HPDE6-E6E7 (cell line): Measurements from ENCODE around the gene ARID4B.
"Not testable (repeated sequence)": the region's sequence is repeated elsewhere in the genome, so short reads cannot be mapped to it uniquely, and the experiment has no call there.

Source experiments
- DNase-seq: peaks from one replicate; pipeline ENCODE4 v3.0.0; 2011; ENCODE audit warnings: missing footprints; ENCODE audit errors: extremely low spot score

The ARID4B gene

DNA sequence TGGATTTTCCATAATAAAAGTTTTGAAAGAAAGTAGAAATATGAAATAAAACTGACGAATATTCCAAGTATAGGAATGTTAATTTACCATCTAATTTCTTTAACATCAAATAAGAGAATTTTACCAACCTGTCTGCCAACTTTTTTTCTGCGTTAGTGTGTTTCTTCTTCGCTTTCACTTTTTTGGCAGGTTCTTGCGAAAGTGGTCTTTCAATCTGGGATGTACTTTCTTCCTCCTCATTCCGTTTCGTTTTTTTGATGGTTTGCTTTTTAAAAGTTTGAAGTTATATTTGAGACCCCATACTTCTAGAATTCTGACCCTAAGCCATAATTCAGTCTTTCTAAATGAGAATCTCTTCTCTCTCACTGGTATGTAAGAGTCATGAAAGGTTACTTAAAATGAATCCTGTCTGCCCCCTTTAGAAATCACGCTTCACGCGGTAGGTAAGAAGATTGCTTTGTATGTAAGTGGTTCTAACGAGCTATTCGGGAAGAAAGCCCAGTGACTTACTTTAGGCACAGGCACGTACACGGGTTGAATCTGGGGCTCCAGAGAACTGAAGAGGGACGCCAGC, 167.5 kb downstream of the ARID4B start:
- DNase-seq = no peak

DNA sequence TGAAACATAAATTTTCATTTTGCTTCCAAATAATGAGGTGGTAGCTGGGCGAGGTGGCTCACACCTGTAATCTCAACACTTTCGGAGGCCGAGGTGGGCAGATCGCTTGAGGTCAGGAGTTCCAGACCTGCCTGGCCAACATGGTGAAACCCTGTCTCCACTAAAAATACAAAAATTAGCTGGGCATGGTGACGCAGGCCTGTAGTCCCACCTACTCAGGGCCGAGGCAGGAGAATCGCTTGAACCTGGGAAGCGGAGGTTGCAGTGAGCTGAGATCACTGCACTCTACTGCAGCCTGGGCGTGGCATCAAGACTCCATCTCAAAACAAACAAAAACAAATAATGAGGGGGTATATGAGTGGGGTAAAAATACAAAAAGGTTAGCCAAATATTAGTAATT, 168.0 kb downstream of the ARID4B start:
- DNase-seq = not testable (repeated sequence)

DNA sequence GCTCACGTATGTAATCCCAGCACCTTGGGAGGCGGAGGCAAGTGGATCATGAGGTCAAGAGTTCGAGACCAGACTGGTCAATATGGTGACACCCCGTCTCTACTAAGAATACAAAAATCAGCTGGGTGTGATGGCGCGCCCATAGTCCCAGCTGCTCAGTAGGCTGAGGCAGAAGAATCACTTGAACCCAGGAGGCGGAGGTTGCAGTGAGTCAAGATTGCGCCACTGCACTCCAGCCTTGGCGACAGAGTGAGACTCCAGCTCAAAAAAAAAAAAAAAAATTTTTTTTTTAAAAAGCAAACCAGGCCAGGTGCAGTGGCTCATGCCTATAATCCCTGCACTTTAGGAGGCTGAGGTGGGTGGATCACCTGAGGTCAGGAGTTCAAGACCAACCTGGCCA, 168.7 kb downstream of the ARID4B start:
- DNase-seq = not testable (repeated sequence)

DNA sequence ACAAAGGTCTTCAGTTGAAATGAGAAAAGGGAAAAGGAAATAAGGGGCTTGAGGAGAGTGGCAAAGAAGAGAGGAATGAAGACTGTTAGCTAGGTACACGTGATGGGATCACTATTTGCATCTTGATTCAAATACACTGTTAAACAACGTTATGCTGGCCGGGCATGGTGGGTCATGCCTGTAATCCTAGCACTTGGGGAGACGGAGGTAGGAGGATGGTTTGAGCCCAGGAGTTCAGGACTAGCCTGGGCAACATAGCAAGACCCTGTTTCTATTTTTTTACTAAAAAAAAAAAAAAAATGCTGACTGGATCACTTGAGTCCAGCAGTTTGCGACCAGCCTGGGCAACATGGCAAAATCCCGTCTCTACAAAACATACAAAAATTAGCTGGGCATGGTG, 169.3 kb downstream of the ARID4B start:
- no peak for DNase-seq

DNA sequence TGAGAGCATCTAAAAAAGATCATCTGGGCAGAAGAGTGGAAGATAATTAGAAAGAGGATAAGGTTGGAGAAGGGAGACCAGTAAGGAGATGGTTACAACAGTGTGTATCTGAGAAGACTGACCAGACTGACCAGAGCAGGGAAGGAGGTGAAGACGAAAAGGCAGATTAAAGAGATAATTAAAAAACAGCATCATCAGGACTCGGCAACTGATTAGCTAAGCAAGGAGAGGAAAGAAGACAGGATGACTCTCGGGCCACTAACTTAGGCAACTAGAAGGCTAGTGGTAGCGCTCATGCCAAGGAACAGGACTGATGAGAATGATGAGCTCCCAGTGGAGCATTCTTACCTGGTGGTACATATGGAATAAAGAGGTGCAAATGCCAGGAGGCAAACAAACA, 170.8 kb downstream of the ARID4B start:
- DNase-seq = no peak

DNA sequence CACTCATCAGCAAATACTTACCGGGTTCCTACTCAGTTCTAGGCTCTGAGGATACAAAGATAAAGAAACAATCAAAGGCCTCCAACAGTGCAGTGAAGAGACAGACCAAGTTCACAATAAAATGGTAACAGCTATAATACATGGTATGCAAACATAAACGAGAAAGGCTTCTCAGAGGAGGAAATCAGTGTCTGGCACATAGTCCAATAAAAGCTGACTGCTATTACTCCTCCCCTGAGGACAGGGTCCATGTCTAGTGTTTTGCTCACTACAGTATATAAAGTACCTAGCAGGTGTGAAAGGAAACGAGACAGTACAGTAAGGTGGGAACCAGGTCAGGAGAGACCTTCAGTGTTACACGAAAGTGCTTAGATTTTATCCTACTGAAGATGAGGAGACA, 171.2 kb downstream of the ARID4B start:
- no peak for DNase-seq

DNA sequence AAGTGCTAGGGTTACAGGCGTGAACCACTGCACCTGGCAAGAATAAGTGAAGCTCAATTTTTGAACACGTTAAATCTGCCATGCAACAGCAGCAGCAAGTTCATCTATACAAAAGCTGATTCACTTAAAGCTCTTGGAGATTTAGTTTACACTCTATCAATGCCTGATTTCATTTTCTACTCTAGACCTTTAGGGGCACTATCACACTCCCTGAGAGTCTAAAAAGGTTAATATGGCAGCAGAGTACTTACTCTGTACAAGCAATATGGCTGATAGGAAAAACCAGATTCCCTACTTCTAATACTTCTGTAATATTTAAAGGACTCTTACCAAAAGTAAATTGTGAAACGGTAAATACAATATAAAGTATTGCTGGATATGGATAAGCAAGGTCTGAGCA, 171.7 kb downstream of the ARID4B start:
- no peak for DNase-seq

DNA sequence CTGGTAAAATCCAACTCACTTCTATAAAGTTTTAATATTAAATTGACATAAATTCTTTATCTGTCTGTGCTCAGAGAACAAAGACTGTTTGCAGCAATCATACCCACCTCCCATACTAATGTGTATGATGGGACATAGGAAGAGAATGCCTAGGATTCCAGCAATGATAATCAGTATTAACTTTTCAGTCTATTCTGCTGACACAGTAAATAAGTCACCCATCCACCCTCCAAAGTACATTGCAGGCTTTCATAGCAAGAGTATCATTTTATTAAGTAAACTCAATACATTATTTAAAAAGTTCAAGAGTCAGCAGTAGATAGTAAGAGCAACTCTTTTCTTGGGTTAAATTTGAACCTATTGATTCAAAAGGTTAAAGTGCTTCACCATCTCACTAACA, 175.7 kb downstream of the ARID4B start:
- no peak for DNase-seq

DNA sequence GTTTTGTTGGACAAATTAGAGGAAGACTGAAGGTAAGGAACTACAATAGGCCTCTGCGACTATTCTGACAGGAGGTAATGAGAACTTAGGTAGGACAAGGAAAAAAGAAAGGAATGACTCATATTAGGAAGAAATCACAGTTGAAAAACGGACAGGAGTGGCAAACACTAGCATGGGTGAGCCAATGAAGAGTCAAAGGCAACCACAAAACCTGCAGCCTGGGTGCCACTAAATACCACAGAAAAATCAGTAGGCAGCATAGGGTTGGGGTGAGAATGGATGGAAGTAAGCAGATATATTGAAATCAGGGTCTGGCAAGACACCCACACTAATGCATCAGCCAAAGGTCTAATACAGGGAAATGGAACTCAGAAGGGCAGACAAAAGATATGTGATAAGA, 176.9 kb downstream of the ARID4B start:
- DNase-seq = no peak

DNA sequence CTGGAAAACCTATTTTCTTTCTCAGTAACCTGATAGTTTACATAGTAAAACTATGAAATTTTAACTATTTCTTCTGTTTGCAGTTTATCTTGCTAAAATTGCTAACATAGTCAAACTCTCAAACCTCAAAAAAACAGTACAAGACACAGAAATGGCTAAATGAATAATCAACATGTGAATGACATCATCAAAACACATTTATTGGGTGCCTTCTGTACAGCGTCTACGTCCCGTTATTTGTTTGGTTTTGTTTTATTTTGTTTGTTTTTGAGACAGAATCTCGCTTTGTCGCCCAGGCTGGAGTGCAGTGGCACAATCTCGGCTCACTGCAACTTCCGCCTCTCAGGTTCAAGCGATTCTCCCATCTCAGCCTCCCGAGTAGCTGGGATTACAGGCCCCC, 178.2 kb downstream of the ARID4B start:
- DNase-seq = no peak

DNA sequence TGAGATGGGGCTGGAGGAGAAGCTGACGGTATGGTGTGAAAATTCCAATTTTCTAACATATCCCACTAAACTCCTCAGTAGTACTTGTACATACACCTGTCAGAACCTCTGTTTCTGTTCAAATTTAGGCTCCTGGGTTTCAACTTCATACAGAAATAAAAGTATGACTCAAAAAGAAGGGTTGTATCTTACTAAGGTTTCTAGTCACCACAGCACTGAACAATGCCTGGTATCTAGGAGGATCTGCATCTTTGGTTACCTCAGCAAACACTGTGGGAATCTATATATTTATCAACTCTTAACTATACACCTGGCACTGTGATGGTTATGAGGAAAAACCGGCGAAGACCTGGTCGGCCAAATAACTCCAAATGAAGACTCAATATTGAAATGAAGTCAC, 180.7 kb downstream of the ARID4B start:
- no peak for DNase-seq

DNA sequence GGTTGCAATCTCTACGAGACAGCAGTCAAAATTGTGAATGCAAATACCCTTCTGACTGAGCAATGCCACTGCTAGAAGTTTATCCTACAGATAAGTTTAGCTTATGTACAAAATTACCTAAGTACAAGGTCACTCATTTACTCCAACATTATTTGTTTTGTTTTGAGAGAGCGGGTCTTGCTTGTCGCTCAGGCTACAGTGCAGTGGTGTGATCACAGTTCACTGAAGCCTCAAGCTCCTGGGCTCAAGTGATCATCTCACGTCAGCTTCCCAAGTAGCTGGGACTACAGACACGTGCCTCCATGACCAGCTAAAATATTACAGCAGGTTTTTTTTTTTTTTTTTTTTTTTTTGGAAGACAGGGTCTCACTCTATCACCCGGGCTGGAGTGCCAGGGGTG, 182.3 kb downstream of the ARID4B start:
- DNase-seq = no peak

DNA sequence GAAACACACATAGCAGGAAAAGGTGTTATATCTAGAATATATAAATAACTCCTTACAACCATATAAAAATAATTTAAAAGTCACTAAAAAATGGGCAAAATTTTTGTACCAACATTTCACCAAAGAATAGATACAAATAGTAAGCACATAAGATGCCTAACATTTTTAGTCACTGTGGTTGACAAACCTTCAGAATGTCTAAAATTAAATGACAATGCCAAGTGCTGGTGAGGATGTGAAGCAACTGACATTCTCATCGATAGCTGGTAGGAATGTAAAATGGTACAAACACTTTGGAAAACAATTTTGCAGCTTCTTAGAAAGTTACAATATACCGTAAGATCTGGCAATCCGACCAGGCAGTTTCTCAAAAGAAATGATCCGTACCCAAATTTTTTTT, 185.0 kb downstream of the ARID4B start:
- no peak for DNase-seq

DNA sequence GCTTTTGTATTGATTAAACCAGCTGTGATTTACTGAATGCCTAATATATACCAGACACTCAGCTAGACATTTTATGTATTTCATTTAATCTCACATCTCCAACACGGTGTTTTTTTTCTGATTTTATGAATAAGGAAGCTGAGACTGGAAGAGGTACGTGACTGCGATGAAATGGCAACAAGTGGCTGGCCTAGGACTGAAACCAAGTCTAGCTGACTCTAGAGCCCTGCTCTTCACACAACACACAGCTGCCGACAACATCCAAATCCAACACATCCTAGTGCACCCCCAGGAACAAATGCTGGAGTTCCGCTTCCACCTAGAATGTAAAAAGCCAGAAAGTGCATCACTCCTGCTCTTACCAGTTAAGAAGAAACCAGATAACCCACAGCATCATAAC, 188.7 kb downstream of the ARID4B start:
- DNase-seq = no peak

DNA sequence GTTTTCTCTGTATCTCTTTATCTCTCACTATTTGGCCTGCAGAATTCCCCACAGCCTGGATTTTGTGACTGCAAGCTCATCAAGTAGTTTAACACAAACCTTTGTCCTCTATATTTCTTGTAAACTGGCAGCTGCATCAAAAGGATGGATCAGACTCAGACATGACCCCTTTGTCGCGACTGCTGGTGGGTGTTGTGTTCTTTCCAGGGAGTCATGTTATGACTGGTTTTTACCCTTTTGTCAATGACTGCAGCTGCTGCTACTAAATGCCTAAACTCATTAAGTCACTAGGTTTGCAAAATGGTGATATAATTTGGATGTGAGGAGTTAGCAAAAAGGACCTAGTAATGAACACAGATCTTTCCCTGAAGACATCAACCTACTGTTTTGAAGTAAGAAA, 189.2 kb downstream of the ARID4B start:
- DNase-seq = no peak

DNA sequence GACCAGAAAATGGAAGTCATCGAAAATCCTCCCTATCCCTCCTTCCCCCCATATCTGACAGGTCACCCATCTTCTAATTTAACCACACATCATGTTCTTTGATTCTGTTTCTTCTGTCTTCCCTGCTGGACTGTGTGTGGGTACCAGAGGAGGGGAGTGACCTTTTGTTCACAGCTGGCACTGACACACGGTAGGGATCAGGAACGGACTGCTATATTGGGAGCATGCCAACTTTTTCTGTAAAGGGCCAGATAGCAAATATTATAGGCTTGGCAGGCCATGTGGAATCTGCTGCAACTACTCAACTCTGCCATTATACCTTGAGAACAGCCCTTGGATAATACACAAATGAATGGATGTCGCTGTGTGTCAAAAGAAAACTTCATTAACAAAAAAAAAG, 191.9 kb downstream of the ARID4B start:
- DNase-seq = no peak

DNA sequence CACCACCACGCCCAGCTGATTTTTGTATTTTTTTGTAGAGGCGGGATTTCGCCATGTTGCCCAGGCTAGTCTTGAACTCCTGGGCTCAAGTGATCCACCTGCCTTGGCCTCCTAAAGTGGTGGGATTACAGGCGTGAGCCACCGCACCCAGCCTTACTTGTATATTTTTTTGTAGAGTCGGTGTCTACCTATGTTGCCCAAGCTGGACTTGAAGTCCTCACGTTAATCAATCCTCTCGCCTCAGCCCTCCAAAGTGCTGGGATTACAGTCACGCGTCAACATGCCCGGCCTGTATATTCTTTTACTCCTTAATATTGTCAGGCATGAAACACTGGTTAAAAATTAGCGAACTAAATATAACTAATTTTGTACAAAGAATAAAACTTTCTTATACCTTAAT, 193.8 kb downstream of the ARID4B start:
- DNase-seq = no peak

DNA sequence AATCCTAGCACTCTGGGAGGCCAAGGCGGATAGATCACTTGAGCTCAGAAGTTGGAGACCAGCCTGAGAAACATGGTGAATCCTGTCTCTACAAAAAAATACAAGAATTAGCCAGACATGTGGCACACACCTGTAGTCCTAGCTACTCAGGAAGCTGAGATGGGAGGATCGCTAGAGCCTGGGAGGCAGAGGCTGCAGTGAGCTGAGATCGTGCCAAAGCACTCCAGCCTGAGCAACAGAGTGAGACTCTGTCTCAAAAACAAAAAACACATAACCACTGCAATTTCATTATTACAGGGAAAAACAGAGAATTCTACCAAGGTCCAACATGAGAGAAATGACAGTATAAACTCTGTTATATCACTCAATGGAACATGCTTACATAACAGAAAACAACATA, 194.9 kb downstream of the ARID4B start:
- DNase-seq = no peak

DNA sequence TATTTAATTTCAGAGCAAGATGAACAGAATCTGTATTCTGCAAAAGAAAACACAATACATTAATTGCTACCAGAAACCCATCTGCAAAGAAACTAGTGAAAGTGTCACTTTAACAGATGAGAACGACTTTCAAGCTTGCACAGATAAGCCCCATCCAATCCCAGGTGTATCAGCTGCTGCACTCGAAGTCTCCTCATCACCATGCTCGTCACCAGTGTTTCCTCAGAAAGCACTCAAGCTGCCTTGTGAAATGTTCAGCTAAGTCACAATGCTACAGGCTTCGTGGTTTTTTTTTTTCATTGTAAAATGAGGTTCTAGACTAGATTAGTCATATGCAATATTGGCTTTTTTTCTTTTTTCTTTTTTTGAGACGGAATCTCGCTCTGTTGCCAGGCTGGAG, 196.0 kb downstream of the ARID4B start:
- no peak for DNase-seq

DNA sequence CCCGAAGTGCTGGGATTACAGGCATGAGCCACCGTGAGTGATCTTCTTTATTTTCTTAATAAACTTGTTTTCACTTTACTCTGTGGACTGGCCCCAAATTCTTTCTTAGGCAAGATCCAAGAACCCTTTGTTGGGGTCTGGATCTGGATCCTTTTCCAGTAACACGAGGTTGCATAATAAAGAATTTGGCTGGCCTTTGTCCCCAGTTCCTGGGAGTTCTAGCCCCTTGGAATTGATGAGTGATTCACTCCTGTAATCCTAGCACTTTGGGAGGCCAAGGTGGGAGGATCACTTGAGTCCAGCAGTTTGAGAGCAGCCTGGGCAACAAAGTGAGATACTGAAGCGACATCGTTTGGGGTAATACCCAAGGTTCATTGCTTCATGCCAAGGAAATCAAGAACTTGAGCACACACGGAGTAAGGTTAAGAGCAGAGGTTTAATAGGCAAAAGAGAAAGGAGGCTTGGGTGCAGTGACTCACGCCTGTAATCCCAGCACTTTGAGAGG, 197.2 kb downstream of the ARID4B start:
- DNase-seq = no peak

DNA sequence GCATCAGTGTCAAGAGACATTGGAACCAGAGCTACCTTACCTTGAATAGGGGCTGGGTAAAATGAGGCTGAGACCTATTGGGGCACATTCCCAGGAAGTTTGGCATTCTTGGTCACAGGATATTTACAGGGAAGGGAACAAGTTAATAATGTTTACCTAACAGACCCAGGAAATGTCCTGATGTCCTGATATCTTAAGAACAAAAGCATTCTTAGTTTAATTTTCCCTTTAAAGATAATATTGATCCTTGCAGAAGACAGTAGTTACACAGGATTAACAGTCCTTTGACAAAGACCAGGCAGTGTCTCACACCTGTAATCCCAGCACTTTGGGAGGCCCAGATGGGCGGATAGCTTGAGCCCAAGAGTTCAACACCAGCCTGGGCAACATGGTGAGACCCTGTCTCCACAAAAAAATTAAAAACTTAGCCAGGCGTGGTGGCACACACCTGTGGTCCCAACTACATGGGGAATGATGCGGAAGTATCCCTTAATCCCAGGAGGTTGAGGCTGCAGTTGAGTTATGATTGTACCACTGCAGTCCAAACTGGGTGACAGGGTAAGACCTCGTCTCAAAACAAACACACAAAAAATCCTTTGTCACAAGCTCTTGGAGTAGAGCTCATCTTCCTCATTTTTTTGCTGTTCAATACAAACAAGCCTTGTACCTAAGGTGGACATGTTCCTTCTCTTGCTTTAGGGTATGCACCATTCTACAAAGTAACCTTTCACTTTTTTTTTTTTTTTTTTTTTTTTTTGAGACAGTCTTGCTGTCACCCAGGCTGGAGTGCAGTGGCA, 198.0 kb downstream of the ARID4B start:
- DNase-seq = no peak

DNA sequence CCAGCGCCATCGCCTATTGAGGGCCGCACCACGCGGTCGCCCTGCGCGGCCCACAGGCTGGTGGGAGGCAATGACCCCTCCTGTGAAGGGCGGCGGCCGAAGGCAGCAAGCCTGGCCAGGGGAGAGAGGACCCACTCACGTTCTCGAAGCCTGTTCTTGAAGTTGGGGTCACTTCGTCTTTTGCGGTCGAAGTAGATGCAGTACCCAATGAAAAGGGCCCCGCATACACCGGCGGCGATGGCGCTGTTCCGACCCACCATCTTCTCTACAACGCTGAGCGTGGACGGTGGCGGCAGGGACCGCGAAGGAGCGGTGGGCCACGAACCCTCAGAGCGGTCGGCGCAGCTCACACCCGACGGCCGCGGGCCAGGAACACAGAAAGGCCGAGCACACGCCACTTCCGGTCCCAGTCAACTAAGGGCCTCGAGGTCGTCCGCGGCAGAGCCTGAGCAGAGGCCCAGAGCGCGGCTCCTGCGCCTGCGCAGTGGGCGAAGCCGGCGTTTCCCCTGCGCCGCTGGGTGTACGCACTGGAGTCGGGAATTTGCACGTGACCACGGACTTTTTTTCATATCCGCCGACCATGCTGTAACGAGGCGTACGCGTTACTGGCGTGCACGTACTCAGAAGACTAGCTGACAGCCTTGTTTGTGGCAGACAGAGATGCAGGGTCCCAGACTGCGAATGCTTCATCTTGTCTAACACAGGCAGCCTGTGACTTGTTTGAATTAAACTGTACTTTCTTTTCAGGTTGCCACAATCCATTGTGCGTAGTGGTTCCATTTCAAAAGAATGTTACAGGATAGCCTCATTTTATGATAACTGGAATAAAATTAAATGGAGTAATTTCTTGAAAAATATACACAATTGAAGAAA, 199.3 kb downstream of the ARID4B start, which contains the start of gene TOMM20:
Gene TOMM20, minus strand, starts transcription at position 382 of the 873 bp plus-strand sequence. Its CDS starts 122 bp downstream, at position 260.
- peak; percentile 97 for DNase-seq
